Pancreas (tissue), 10 donors: ENCODE data around the gene PLA2R1. TPM values are rescaled to one million over a fixed set of nuclear protein-coding genes. Genes with fewer than 3 reads are reported as not detected.

Experiments used
- ATAC-seq, 4 donors: fragments of 200-7000 bp; cut with Tn5 transposase; one replicate each; pipeline versions ENCODE4 v1.8.0 to v1.9.1; 2020; ENCODE audit warnings: mild to moderate bottlenecking in 4 of 4, moderate library complexity in 4 of 4
- DNase-seq, 6 donors: peaks; one replicate each; pipeline ENCODE4 v3.0.0-alpha.2; 2020
- FAIRE-seq: peaks from 2 replicates; lab custom pipeline; 2012; peaks lifted over from hg19 to GRCh38; lab: Jason Lieb, UNC
- H3K27ac ChIP-seq, 4 donors: fragments of 200-600 bp; sonication (generic); 1 replicate in 3 of 4; 2 replicates in 1 of 4; pipeline versions ENCODE4 v1.5.0 to v1.8.0; 2020
- H3K27me3 ChIP-seq, 4 donors: fragments of 200-600 bp; one replicate each; pipeline ENCODE4 v1.8.0; 2021
- H3K36me3 ChIP-seq, 3 donors: fragments of 200-600 bp; sonication (generic) in 1 of 3; one replicate each; pipeline versions ENCODE4 v1.5.0 to v1.8.0; 2020 to 2021
- H3K4me1 ChIP-seq, 3 donors: fragments of 200-600 bp; one replicate each; pipeline ENCODE4 v1.8.0; 2021
- H3K4me3 ChIP-seq, 4 donors: fragments of 200-600 bp; sonication (generic) in 2 of 4; one replicate each; pipeline versions ENCODE4 v1.5.0 to v1.8.0; 2020 to 2021
- H3K9me3 ChIP-seq, 4 donors: fragments of 200-600 bp; one replicate each; pipeline ENCODE4 v1.8.0; 2021
- WGBS, 2 donors: extraction: QIAGEN DNeasy Blood & Tissue Kit; methylation state at CpG; one replicate each; pipeline ENCODE4 v1.1.7; 2013; 5-methylcytosine and 5-hydroxymethylcytosine counted together
- intact Hi-C, 3 donors: fragments of 100-400 bp; cut with DNase I; formaldehyde crosslinking; loops; one replicate each; pipeline versions ENCODE4 v1.11.1 to v1.14.2; 2022
- polyA plus RNA-seq, 2 donors: library from polyadenylated mRNA; stranded (reverse); fragments of 200-250 nt; gene quantifications; one replicate each; pipeline ENCODE4 v1.2.3, GENCODE V29; 2013
- total RNA-seq, 6 donors: library from RNA; stranded (reverse); fragmentation: NEBNext Ultra II Directional in 4 of 6; extraction: Animal tissue kit (Norgen Biotek cat#: 25700) in 4 of 6; gene quantifications; one replicate each; pipeline versions ENCODE4 v1.2.1 to v1.2.4, GENCODE V29; 2021 to 2023
- TF ChIP-seq, protein P1 (sequence below), 4 donors: fragments of 200-600 bp; sonication (generic) in 3 of 4; IDR thresholded peaks; one replicate each; pipeline versions ENCODE4 v1.5.0 to v1.8.0; 2021; ENCODE audit warnings: antibody characterized with exemption in 4 of 4
- donor health status: healthy with polysubstance abuse.
- donor health status: DM: no; HTN: no; CAD: no; lungs with moderate emphysema.
- donor health status: DM: no; HTN: no; CAD: no.
- donor health status: control.
- donor health status: control.
- donor health status: Bipolar disorder and iron deficiency.
- donor health status: DM: yes; HTN: yes; CAD: no.
- donor health status: DM: no; HTN: no; CAD: no.
- donor health status: DM: no; HTN: no; CAD: no.
- donor health status: DM: yes; HTN: yes; CAD: no.

The PLA2R1 gene
- total and polyA plus RNA-seq, 8 donors = 0.16 to 1.5 (median 0.69) TPM

DNA sequence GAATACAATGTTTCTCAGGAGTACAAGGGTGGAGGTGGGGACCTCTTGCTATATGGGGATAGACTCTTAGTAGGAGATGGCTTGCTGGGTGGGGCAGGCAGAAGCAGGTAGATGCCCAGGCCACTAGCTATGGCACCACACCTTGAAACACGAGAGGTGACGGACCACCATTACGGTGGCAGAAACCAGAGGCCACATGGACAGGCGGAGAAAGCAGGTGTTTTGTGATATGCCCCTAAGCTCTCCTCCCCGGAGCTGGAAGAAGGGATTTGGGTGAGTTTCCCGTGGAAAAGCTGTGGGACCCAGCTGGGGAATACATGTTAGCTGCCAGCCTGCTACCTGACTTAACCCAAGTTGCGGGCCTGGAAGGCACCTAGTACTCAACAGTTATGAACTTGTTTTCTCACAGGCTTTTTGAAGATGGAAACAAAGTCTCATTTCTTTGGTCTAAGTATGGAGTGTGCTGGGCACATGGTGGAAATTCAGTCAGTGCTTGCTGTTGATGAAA is 16.7 kb downstream of the PLA2R1 start:
- no peaks in the 10 kb centered on the region for H3K4me1 ChIP-seq
- FAIRE-seq (no peak), DNase-seq (no peak), ATAC-seq (no peak)
- H3K27ac ChIP-seq = no peak overlapping the region
- WGBS, 2 donors = 80 to 84% methylated on average over 7 of the region's 7 CpGs
- TF ChIP-seq, protein P1, sequence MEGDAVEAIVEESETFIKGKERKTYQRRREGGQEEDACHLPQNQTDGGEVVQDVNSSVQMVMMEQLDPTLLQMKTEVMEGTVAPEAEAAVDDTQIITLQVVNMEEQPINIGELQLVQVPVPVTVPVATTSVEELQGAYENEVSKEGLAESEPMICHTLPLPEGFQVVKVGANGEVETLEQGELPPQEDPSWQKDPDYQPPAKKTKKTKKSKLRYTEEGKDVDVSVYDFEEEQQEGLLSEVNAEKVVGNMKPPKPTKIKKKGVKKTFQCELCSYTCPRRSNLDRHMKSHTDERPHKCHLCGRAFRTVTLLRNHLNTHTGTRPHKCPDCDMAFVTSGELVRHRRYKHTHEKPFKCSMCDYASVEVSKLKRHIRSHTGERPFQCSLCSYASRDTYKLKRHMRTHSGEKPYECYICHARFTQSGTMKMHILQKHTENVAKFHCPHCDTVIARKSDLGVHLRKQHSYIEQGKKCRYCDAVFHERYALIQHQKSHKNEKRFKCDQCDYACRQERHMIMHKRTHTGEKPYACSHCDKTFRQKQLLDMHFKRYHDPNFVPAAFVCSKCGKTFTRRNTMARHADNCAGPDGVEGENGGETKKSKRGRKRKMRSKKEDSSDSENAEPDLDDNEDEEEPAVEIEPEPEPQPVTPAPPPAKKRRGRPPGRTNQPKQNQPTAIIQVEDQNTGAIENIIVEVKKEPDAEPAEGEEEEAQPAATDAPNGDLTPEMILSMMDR (IDR thresholded peaks at IDR 0.05) = no peak
- H3K27me3 ChIP-seq = no peaks in the 10 kb centered on the region
- H3K4me3 ChIP-seq = no peak overlapping the region
- H3K9me3 ChIP-seq = no peaks in the 10 kb centered on the region
- no peaks in the 10 kb centered on the region for H3K36me3 ChIP-seq
- intact Hi-C loops = no loop called here

DNA sequence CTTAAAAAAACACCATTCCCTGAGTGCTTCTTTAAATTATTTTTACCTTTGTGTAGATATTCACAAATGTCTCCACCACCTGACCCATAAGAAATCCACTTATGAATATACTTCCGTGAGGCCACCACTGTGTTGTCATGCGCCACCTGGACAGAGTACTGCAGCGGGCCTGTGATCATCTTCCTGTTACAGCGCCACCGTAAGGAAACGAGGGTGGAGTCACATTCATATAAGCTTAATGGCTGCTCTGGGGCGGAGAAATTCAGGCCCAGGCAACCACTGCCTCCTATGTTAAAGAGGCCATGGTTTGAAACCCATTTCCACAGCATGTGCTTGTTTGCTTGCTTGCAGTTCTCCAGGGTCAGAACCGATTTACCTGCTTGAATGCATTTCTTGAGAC is 17.7 kb downstream of the PLA2R1 start:
- H3K9me3 ChIP-seq = no peaks in the 10 kb centered on the region
- no peaks in the 10 kb centered on the region for H3K36me3 ChIP-seq
- no peaks in the 10 kb centered on the region for H3K4me1 ChIP-seq
- intact Hi-C loops = no loop called here
- 82 to 91% methylated on average over 8 of the region's 8 CpGs for WGBS, 2 donors
- TF ChIP-seq, protein P1 (IDR thresholded peaks at IDR 0.05) = no peak
- H3K27me3 ChIP-seq = no peaks in the 10 kb centered on the region
- no peak overlapping the region for H3K4me3 ChIP-seq
- FAIRE-seq (no peak), DNase-seq (no peak), ATAC-seq (no peak)
- no peak overlapping the region for H3K27ac ChIP-seq

DNA sequence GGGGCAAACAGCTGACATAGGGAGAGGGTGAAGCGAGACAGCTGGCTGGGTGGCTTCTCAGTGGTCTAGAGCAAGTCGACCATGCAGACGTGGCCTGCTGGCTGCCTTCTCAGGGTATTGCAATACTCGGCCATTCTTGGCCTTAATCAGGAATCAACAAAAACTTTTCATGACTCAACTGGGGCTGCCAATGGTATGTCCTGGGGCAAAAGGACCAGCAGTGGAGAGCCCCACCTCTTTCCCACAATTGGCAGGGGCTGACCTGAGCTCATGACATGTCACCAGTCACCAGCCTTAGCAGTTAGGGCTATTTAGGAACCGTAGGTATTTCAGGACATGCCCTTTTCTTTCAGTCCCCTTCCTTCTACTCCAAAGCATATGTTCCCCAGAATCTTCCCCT is 19.1 kb downstream of the PLA2R1 start:
- TF ChIP-seq, protein P1 (IDR thresholded peaks at IDR 0.05) = no peak
- Histone ChIP-seq H3K4me3 (no peak overlapping the region), H3K36me3 (no peaks in the 10 kb centered on the region), H3K9me3 (no peaks in the 10 kb centered on the region), H3K4me1 (no peaks in the 10 kb centered on the region), H3K27me3 (no peaks in the 10 kb centered on the region), H3K27ac (no peak overlapping the region)
- no peak for ATAC-seq
- DNase-seq = no peak
- FAIRE-seq = no peak
- intact Hi-C loops = no loop called here
- whole genome bisulfite sequencing, 2 donors = 75 to 80% methylated on average over 5 of the region's 5 CpGs

DNA sequence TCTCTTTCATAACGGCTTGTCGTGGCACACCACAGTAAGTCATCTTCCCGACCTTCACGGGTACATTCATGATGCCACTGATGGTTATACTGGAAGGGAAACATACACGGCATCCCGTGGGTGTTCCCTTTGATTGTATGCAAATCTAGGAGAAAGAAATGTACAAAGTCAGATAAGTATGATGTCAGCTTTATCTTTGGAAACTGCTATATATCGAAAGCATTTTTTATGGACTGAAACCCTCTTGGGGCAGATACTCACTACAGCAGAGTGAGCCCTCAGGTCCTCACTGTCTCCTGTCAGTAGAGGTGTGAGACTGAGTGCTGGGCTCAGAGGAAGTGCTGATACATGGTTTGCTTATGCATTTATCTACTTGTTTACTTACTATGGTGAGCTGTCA is 20.4 kb downstream of the PLA2R1 start:
- no peak for FAIRE-seq

DNA sequence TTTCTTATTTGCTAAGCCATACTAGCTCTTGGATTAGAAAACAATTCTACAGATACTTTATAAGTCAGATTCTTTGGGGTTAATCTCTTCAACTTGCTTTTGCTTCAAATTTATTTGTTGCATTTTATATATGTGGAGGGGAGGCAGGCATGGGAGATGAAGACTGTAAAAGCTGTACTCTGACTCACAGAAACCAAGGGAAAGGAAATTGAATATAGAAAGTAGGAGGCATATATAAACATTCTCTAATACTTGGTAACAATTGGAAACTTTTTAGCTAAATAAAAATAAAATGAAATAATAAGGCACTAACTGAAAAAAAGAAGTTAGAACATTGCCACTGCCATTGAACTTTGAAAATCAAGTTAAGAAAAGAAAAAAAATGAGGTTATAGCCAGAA is 21.3 kb downstream of the PLA2R1 start:
- DNase-seq = no peak
- H3K27ac ChIP-seq = no peak overlapping the region
- intact Hi-C loops = no loop called here

More for the DNA sequence above, 20.4 kb downstream of the PLA2R1 start:
- intact Hi-C loops = no loop called here
- Histone ChIP-seq H3K4me1 (no peaks in the 10 kb centered on the region), H3K27me3 (no peaks in the 10 kb centered on the region), H3K27ac (no peak overlapping the region), H3K9me3 (no peaks in the 10 kb centered on the region), H3K4me3 (no peak overlapping the region), H3K36me3 (no peaks in the 10 kb centered on the region)
- TF ChIP-seq, protein P1 (IDR thresholded peaks at IDR 0.05) = no peak
- no peak for ATAC-seq
- DNase-seq = no peak
- WGBS, 2 donors = 82 to 91% methylated on average over 7 of the region's 7 CpGs

More for the DNA sequence above, 21.3 kb downstream of the PLA2R1 start:
- FAIRE-seq (no peak), ATAC-seq (no peak)
- no peaks in the 10 kb centered on the region for H3K36me3 ChIP-seq
- H3K4me1 ChIP-seq = no peaks in the 10 kb centered on the region
- H3K9me3 ChIP-seq = no peaks in the 10 kb centered on the region
- TF ChIP-seq, protein P1 (IDR thresholded peaks at IDR 0.05) = no peak
- no peak overlapping the region for H3K4me3 ChIP-seq
- H3K27me3 ChIP-seq = no peaks in the 10 kb centered on the region
